Tongue (tissue), 2 donors: Measurements from ENCODE around the gene FBXO44. TPM values are rescaled to one million over a fixed set of nuclear protein-coding genes. Genes with fewer than 3 reads are reported as not detected.

Source experiments
- DNase-seq: peaks from one replicate; pipeline ENCODE4 v3.0.0-alpha.2; 2015
- total RNA-seq: library from RNA; depleted of rRNA; stranded (reverse); fragments of >200 nt; gene quantifications from one replicate; pipeline ENCODE4 v1.2.3, GENCODE V29; 2014

The FBXO44 gene
- total RNA-seq, 1 donor from 2014 or later = 5.8 TPM

- no peak for DNase-seq
Measured at GRCh38 chr1:11659748-11660147, 5.1 kb downstream of the FBXO44 start.

GRCh38 chr1:11661103-11661502 lies 6.4 kb downstream of the FBXO44 start:
- DNase-seq = no peak

- DNase-seq = peak; percentile 56
Measured at GRCh38 chr1:11664336-11665065, 9.8 kb downstream of the FBXO44 start.

- no peak for DNase-seq
Measured at GRCh38 chr1:11668516-11668915, 13.8 kb downstream of the FBXO44 start.

- DNase-seq = peak; percentile 54
Measured at GRCh38 chr1:11670747-11671146, 16.1 kb downstream of the FBXO44 start.

- no peak for DNase-seq
Measured at GRCh38 chr1:11671205-11671543, 16.5 kb downstream of the FBXO44 start.

GRCh38 chr1:11671544-11672286 lies 17.0 kb downstream of the FBXO44 start:
- DNase-seq = no peak

GRCh38 chr1:11673089-11673769 lies 18.6 kb downstream of the FBXO44 start:
- no peak for DNase-seq

- DNase-seq = no peak
Measured at GRCh38 chr1:11674488-11674887, 19.8 kb downstream of the FBXO44 start.

- no peak for DNase-seq
Measured at GRCh38 chr1:11675325-11675724, 20.6 kb downstream of the FBXO44 start.

GRCh38 chr1:11676386-11677103 lies 21.9 kb downstream of the FBXO44 start:
- DNase-seq = no peak

GRCh38 chr1:11678442-11678841 lies 23.8 kb downstream of the FBXO44 start:
- no peak for DNase-seq

GRCh38 chr1:11680270-11681070 lies 25.8 kb downstream of the FBXO44 start:
- DNase-seq = no peak

- peak; percentile 94 for DNase-seq
Measured at GRCh38 chr1:11681071-11681771, 26.5 kb downstream of the FBXO44 start, which contains the start of gene MAD2L2. Gene MAD2L2 (minus strand): TSS chr1:11681148. CDS start chr1:11680601, 547 bp downstream.

- no peak for DNase-seq
Measured at GRCh38 chr1:11682287-11682771, 27.7 kb downstream of the FBXO44 start.

- DNase-seq = no peak
Measured at GRCh38 chr1:11682799-11683198, 28.1 kb downstream of the FBXO44 start.

GRCh38 chr1:11684070-11684469 lies 29.4 kb downstream of the FBXO44 start:
- no peak for DNase-seq

GRCh38 chr1:11685210-11685752 lies 30.6 kb downstream of the FBXO44 start:
- no peak for DNase-seq

GRCh38 chr1:11688506-11688905 lies 33.8 kb downstream of the FBXO44 start:
- DNase-seq = no peak
